NCI-H1092 treated with DMSO at 0.1 percent for 48 hours (cell line): ENCODE measurements around the gene SLC2A11.
A peak's percentile ranks its signal among the peaks of the same experiment; 100 is the strongest.
"Not testable (repeated sequence)": the region's sequence is repeated elsewhere in the genome, so short reads cannot be mapped to it uniquely, and the experiment has no call there.

ENCODE experiments used
- DNase-seq: peaks from one replicate; lab custom pipeline; 2025; lab: John Stamatoyannopoulos, UW

The SLC2A11 gene

DNA sequence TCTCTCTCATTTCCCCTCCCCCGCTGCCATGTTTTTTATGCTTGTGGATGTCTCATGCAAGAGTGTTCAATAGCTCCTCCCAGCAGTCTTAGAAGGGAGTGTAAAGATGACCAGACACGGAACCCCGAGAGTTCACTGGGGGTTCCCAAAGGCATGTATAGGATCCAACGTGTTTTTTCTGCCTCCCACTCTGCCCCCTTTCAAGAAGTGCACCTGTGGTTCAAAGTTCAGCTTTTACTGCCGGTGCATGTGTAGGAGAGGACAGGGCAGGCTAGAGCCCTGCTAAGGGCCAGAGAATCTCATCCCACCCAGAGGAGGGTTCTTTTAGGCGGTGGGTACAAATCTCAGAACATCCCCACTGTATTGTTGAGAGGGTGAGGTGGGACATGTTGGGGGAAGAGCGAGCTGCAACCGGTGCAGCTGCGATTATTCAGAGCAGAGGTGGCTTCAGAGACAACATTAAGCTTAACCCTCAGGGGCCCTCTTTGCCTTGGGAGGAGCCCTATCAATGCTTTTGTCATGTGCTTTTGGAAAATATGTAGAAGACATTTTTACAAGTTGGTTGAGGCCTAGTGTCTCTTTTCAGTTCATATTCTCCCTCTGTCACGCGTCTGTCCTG lies 51.0 kb downstream of the SLC2A11 start:
- DNase-seq: no peak

DNA sequence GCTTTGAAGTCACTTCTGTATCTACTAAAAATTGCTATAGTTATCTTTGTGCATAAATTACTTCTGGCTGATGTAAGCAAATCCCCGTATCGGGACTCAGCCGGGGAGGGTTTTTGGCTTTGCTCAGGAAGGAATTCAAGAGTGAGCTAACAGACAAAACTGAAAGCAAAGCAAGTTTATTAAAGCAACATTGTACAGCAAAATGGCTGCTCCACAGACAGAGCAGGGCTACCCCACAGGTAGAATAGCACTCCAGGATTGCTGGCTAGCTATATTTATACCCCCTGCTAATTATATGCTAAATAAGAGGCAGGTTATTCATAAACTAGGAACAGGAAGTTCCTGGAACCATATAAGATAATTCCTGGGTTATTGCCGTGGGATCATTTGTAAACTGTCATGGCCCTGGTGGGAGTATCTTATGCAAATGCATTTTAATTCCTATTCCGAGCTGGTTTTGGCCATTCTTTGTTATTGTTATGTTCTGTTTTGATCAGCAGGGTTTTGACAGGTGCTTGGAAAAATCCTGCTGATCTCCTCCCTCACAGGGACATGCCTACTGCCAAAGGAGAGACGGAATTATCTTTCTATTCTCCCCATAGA lies 51.7 kb downstream of the SLC2A11 start:
- DNase-seq: no peak

DNA sequence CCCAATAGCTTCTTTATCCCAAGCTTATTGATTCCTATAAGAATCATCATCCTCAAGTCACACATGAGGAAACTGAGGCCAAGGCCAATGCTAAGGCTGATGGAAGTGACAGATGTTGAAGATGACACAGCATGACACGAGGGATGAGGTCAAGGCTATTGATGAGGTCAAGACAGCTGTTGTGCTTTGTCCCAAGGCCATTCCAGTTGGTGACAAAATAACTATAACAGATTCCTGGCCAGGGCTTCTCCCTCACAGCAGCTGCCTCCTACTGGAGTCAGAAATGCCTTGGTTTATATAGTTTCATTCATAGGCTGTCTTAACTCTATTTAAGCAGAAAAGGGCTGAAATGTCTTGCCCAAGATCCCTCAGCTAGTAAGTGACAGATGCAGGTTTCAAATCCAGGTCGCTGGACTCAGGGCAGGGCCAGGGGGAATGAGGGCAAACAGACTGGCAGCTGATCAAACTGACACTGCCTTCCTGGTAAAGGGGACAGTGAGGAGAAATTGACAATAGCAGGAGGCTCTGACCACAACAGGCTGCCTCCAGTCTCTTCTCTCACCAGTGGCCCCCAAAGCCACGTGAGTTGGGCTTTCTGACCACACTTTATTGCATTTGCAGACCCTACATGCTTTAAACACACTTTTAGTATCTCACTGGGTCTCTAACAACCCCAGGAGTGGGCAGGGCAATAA lies 53.0 kb downstream of the SLC2A11 start:
- peak; percentile 14 for DNase-seq

DNA sequence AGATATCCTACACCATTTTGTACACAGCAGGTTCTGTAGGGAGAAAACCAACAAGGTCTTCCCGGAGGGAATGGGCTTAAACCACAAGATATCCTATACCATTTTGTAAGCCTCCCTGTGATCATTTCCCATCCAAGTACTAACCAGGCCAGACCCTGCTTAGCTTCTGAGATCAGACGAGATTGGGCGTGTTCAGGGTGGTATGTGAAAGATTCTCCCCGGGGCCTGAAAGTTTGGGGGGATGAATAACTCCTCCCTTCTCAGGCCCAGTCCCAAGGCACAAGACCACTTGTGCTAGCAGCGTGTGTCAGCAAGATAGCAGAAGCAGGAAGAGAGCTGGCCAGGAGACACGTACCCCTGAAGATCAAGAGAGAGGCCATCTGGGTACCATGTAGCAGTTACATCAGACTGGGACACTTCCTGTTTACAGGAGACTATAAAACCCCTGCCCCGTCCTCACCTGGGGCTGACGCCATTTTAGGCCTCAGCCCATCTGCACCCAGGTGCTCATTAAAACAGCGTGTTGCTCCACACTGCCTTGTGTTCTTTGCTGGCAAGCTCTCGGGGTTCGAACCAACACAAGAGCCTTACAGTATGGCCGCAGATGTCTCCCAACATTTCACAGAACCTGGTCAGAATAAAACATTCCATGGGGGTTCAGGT lies 53.8 kb downstream of the SLC2A11 start:
- no peak for DNase-seq

DNA sequence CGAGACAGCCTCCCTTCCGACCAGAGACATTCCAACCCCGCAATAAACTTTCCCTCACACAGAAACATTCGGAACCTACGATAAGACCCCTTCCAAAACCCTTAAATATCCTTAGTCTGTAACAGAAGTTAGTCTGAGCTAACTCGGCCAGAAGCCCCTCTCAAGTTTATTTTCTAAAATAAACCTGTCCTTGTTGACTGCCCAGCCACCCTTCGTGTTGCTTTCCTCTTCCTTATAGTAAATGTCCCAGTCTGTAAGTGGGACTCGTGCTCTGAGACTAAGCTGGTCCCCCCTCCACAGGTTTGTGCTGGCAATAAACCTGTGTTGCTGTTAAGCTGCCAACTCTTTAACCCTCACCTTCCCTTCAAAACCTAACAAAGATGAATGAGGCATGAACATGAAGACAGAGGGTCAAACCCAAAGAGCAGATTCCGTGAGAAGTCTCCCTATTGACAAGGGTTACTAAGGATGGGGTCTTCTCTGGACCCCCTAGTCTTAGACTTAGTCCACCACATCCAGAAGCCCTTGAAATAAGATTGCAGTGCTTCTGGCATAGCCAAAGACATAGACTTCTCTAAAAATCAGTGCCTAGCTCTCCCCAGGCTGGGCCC lies 54.7 kb downstream of the SLC2A11 start:
- DNase-seq: no peak

DNA sequence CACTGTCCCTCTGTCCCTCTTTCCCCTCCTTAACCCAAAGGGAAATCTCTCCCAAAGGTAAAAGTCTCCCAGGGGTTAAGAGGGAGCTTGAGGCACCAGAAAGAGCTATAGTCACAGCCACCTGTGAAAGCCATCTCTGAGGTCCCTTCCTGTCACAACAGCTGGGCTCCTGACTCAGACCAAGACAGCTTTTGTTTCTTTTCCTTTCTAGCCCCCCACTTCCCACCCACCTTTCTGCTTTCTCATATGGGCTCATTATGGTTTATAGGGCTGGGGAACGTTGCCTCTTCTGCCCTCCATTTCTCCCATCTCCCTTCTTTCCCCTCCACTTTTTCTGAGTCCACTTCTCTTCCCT lies 55.6 kb downstream of the SLC2A11 start:
- DNase-seq: no peak

DNA sequence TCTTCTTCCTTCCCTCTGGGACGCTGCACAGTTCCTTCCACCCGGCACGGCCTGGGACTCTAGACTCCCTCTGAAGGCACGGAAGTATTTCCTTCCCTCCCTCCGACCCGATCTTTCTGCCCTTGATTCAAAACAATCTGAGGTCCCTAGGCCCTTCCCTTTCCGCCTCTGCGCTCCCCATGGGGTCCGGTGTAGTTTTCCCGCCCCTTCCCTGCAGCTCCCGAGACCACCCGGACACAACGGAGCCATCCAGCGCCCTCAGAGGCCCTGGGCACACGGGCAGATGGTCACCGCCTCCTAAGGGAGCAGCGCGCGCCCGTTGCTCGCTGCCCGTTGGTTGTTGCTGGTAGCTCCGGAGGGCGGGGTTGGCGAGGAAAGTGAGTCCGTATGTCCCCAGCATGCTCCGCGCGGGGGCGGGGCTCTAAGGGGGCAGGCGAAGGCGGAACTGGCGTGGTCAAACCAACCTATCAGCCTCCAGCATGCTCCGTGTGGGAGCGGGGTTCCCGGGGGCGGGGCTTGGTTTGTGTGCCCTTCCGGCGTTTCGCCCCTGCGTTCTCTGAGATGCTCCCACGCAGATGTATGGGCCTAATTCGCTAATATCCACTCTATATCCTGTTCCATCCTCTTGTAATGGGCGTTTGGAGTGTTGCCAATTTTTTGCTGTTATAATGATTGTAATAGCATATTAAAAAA lies 56.1 kb downstream of the SLC2A11 start:
- peak; percentile 98 for DNase-seq

DNA sequence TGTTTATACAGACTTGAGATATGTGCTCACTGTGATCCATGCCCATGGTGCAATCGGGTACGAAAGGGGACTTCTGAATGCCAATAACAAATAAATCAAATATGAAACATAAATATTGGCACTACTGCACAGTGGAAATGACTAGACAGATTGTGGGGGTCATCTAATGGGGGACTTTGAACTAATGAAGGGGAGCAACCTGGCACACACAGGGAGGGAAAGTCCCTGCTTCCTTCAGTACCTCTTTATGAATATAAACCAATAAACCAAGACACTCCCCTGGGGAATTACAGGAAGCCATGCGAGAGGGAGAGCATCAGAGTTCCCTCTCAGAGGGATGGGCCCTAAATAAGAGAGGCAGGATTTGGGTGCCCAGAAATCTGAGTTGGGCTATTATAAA lies 57.6 kb downstream of the SLC2A11 start:
- no peak for DNase-seq

DNA sequence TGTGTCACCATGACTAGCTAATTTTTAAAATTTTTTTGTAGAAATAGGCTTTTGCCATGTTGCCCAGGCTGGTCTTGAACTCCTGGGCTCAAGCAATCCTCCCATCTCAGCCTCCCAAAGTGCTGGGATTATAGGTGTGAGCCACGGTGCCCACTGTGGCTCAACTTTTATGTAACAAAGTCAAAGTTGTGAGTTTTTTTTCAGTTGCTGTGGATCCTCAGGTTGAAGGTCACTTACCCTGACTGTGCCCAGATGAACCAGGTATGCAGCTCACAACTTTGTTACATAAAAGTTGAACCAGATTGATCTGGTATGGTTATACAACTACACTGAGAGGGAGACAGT lies 62.6 kb downstream of the SLC2A11 start:
- DNase-seq: not testable (repeated sequence)

DNA sequence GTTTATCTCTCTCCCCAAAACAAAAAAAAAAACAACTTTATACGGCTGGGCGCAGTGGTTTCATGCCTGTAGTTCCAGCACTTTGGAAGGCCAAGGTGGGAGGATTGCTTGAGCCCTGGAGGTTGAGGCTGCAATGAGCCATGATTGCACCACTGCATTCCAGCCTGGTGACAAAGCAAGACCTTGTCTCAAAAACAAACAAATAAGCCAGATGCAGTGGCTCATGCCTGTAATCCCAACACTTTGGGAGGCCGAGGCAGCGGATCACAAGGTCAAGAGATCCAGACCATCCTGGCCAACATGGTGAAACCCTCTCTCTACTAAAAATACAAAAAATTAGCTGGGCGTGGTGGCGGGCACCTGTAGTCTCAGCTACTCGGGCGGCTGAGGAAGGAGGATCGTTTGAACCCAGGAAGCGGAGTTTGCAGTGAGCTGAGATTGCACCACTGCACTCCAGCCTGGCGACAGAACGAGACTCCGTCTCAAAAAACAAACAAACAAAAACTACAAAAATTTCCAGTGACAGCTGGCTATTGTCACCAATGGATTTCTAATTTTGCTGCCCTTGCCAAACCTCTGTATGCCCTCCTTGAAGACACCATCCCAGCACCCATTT lies 64.0 kb downstream of the SLC2A11 start:
- not testable (repeated sequence) for DNase-seq

DNA sequence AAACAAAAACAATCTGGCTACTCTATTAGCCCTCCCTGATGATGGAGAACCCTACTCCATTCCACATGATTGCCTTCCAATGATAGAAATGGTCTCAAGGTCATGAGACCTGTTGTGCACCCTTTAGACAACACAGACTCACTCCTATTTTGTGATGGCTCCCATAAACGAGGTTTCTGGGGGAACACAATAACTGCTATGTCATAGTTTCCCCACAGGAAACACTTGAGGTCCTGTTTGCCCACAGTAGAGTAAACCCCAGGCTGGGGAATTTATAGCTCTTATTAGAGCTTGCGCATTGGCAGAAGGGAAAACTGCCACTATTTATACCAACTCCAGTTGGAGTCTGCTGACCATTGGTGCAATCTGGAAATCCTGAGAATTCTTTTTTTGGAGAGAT lies 65.2 kb downstream of the SLC2A11 start:
- DNase-seq: no peak

DNA sequence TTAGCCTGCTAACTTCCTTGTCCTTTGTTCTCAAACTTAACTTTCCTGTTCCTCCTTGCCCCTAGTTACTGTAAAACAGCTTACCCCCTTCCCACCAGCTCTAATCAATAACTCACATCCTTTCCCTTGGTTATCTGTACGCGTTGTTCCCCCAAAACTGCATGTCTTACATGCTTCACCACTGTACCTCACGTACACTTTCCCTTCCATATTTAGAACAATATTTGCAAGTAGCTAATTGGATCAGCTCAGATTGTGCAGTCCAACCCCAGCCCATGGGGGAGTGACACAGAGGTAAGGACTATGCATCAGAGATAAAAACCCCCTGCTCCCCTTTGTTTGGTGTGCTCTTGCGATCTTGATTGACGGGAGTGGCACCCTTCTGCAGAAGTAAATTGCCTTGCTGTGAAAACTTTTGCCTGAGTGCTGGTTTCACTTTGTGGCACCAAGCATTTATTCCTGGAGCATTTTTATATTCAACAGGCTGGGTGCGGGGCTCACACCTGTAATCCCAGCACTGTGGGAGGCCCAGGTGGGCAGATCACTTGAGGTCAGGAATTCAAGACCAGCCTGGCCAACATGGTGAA lies 67.4 kb downstream of the SLC2A11 start:
- peak; percentile 8 for DNase-seq

DNA sequence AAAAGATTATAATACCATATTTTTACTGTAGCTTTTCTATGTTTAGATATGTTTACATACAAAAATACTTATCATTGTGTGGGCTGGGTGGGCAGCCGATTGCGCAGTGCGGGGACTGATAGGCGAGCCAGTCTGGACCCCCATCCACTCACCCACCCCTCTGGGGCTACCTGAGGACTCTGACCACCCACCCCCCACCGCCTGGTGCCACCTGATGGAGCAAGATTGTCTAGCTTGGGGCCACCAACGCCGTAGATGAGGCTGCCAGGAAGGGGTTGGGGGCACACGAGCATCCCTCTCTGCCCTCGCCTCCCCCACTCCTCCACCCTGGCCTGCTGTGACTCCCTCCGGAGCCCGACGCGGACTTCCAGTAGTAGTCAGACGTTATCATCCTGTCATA lies 68.9 kb downstream of the SLC2A11 start:
- no peak for DNase-seq
